ENCODE measurements around the gene NPR1.
"Not testable (repeated sequence)": the region's sequence is repeated elsewhere in the genome, so short reads cannot be mapped to it uniquely, and the experiment has no call there.

The NPR1 gene

GRCh38 chr1:153678519-153679336 is at the start of gene NPR1:
Gene NPR1 (plus strand): TSS chr1:153678688. CDS start chr1:153679109, 421 bp downstream.
- Mint-ChIP-seq H3K27me3 (peaks cover 65% of the 10 kb centered on the region), H3K9me3 (no peaks in the 10 kb centered on the region), H3K4me1 (peaks cover 24% of the 10 kb centered on the region), H3K27ac (peak within 1 kb of the TSS; percentile 65), H3K36me3 (no peaks in the 10 kb centered on the region), H3K4me3 (peak within 1 kb of the TSS; percentile 78)
- CTCF ChIA-PET = interaction anchor here (0.5 to 1.8 kb wide), 10 partner anchors 10 to 312 kb away, joined by 3 to 6 read pairs (median 3); partner anchors contain the start of genes RAB13 and RPS27
- DNase-seq = peak; percentile 58

GRCh38 chr1:153629343-153629665 is 49.2 kb upstream of the NPR1 start:
- CTCF ChIA-PET = interaction anchor here (1.2 to 4.4 kb wide), 5 partner anchors 8 to 118 kb away, joined by 3 to 24 read pairs (median 5); no protein-coding TSS in a partner anchor
- peaks cover 7% of the 10 kb centered on the region for H3K36me3 Mint-ChIP-seq
- H3K27ac Mint-ChIP-seq = no peak overlapping the region

GRCh38 chr1:153629971-153630370 is 48.5 kb upstream of the NPR1 start:
- CTCF ChIA-PET = interaction anchor here (1.2 to 4.4 kb wide), 4 partner anchors 12 to 119 kb away, joined by 3 to 24 read pairs (median 14); no protein-coding TSS in a partner anchor
- Mint-ChIP-seq H3K27me3 (peaks cover 31% of the 10 kb centered on the region), H3K4me1 (peaks cover 27% of the 10 kb centered on the region), H3K4me3 (no peak overlapping the region), H3K9me3 (no peaks in the 10 kb centered on the region), H3K36me3 (peaks cover 11% of the 10 kb centered on the region), H3K27ac (no peak overlapping the region)
- DNase-seq = no peak

More at GRCh38 chr1:153629343-153629665, 49.2 kb upstream of the NPR1 start:
- no peak overlapping the region for H3K4me3 Mint-ChIP-seq
- no peak for DNase-seq
- peaks cover 31% of the 10 kb centered on the region for H3K27me3 Mint-ChIP-seq
- H3K4me1 Mint-ChIP-seq = peaks cover 24% of the 10 kb centered on the region
- no peaks in the 10 kb centered on the region for H3K9me3 Mint-ChIP-seq

GRCh38 chr1:153630384-153630783 is 48.1 kb upstream of the NPR1 start:
- no peak overlapping the region for H3K4me3 Mint-ChIP-seq
- peaks cover 31% of the 10 kb centered on the region for H3K27me3 Mint-ChIP-seq
- no peak for DNase-seq
- no peaks in the 10 kb centered on the region for H3K9me3 Mint-ChIP-seq
- CTCF ChIA-PET = interaction anchor here (1.2 to 4.4 kb wide), 4 partner anchors 12 to 119 kb away, joined by 3 to 24 read pairs (median 14); no protein-coding TSS in a partner anchor
- H3K27ac Mint-ChIP-seq = no peak overlapping the region
- H3K36me3 Mint-ChIP-seq = peaks cover 12% of the 10 kb centered on the region
- H3K4me1 Mint-ChIP-seq = peaks cover 31% of the 10 kb centered on the region

GRCh38 chr1:153631047-153632022 is 47.2 kb upstream of the NPR1 start:
- Mint-ChIP-seq H3K9me3 (no peaks in the 10 kb centered on the region), H3K27ac (no peak overlapping the region), H3K4me1 (peaks cover 38% of the 10 kb centered on the region), H3K36me3 (peaks cover 18% of the 10 kb centered on the region), H3K4me3 (no peak overlapping the region), H3K27me3 (peaks cover 27% of the 10 kb centered on the region)
- no peak for DNase-seq
- CTCF ChIA-PET = interaction anchor here (1.2 to 4.4 kb wide), 3 partner anchors 13 to 120 kb away, joined by 3 to 24 read pairs (median 4); no protein-coding TSS in a partner anchor

GRCh38 chr1:153633161-153633753 is 45.2 kb upstream of the NPR1 start:
- no peak for DNase-seq
- H3K27ac Mint-ChIP-seq = peak overlapping the region; percentile 100
- no peaks in the 10 kb centered on the region for H3K9me3 Mint-ChIP-seq
- peaks cover 49% of the 10 kb centered on the region for H3K4me1 Mint-ChIP-seq
- CTCF ChIA-PET = interaction anchor here (1.2 to 2.1 kb wide), 3 partner anchors 10 to 102 kb away, joined by 3 to 9 read pairs (median 6); no protein-coding TSS in a partner anchor
- peak overlapping the region; percentile 96 for H3K4me3 Mint-ChIP-seq
- peaks cover 13% of the 10 kb centered on the region for H3K27me3 Mint-ChIP-seq
- peaks cover 34% of the 10 kb centered on the region for H3K36me3 Mint-ChIP-seq

- Mint-ChIP-seq H3K9me3 (no peaks in the 10 kb centered on the region), H3K4me3 (peak within 1 kb of the TSS; percentile 96), H3K27ac (peak within 1 kb of the TSS; percentile 100), H3K36me3 (peaks cover 39% of the 10 kb centered on the region), H3K4me1 (peaks cover 49% of the 10 kb centered on the region), H3K27me3 (peaks cover 7% of the 10 kb centered on the region)
- CTCF ChIA-PET = interaction anchor here (0.9 to 2.1 kb wide), 6 partner anchors 10 to 102 kb away, joined by 3 to 9 read pairs (median 4); partner anchors contain the start of gene S100A2
- peak; percentile 97 for DNase-seq
Measured at GRCh38 chr1:153633754-153634665, 44.5 kb upstream of the NPR1 start, which contains the start of gene CHTOP. Gene CHTOP (plus strand): TSS chr1:153634066. CDS start chr1:153636589, 2,523 bp downstream.

- CTCF ChIA-PET = interaction anchor here (1.0 to 2.0 kb wide), 2 partner anchors 17 to 38 kb away, joined by 7 read pairs; no protein-coding TSS in a partner anchor
- H3K4me3 Mint-ChIP-seq = peak overlapping the region; percentile 96
- H3K36me3 Mint-ChIP-seq = peaks cover 50% of the 10 kb centered on the region
- peaks cover 50% of the 10 kb centered on the region for H3K4me1 Mint-ChIP-seq
- H3K27ac Mint-ChIP-seq = peak overlapping the region; percentile 68
- no peaks in the 10 kb centered on the region for H3K27me3 Mint-ChIP-seq
- no peak for DNase-seq
- no peaks in the 10 kb centered on the region for H3K9me3 Mint-ChIP-seq
Measured at GRCh38 chr1:153635872-153636271, 42.6 kb upstream of the NPR1 start.

GRCh38 chr1:153636312-153636711 is 42.2 kb upstream of the NPR1 start:
- Mint-ChIP-seq H3K27ac (no peak overlapping the region), H3K36me3 (peaks cover 54% of the 10 kb centered on the region), H3K4me1 (peaks cover 54% of the 10 kb centered on the region), H3K9me3 (no peaks in the 10 kb centered on the region), H3K27me3 (no peaks in the 10 kb centered on the region), H3K4me3 (peak overlapping the region; percentile 96)
- CTCF ChIA-PET = no interaction called here
- no peak for DNase-seq

- Mint-ChIP-seq H3K27me3 (no peaks in the 10 kb centered on the region), H3K27ac (no peak overlapping the region), H3K9me3 (no peaks in the 10 kb centered on the region), H3K36me3 (peaks cover 69% of the 10 kb centered on the region), H3K4me3 (no peak overlapping the region), H3K4me1 (peaks cover 47% of the 10 kb centered on the region)
- CTCF ChIA-PET = interaction anchor here (0.6 to 1.7 kb wide), 6 partner anchors 10 to 128 kb away, joined by 3 to 5 read pairs (median 4); partner anchors contain the start of genes NPR1 and S100A1
- DNase-seq = no peak
Measured at GRCh38 chr1:153638261-153638660, 40.2 kb upstream of the NPR1 start.

GRCh38 chr1:153639280-153639679 is 39.2 kb upstream of the NPR1 start:
- CTCF ChIA-PET = no interaction called here

GRCh38 chr1:153640213-153640612 is 38.3 kb upstream of the NPR1 start:
- peaks cover 74% of the 10 kb centered on the region for H3K36me3 Mint-ChIP-seq
- H3K9me3 Mint-ChIP-seq, CTCF ChIA-PET, H3K27me3 Mint-ChIP-seq, H3K4me3 Mint-ChIP-seq, DNase-seq, H3K27ac Mint-ChIP-seq: not testable (repeated sequence)
- H3K4me1 Mint-ChIP-seq = peaks cover 53% of the 10 kb centered on the region

More at GRCh38 chr1:153639280-153639679, 39.2 kb upstream of the NPR1 start:
- H3K9me3 Mint-ChIP-seq = no peaks in the 10 kb centered on the region
- DNase-seq = no peak
- H3K36me3 Mint-ChIP-seq = peaks cover 72% of the 10 kb centered on the region
- H3K27ac Mint-ChIP-seq = no peak overlapping the region
- no peaks in the 10 kb centered on the region for H3K27me3 Mint-ChIP-seq
- no peak overlapping the region for H3K4me3 Mint-ChIP-seq
- H3K4me1 Mint-ChIP-seq = peaks cover 49% of the 10 kb centered on the region
